ENCODE results near the gene SCTR. TPM values are rescaled to one million over a fixed set of nuclear protein-coding genes. Genes with fewer than 3 reads are reported as not detected.

Gene SCTR
- total and polyA plus RNA-seq, 3 donors from 2014 or later, result 1.1 to 6.6 (median 2.0) TPM

GRCh38 chr2:119531292-119531691 is 7.0 kb upstream of the SCTR start:
- Histone ChIP-seq H3K27me3 (no peaks in the 10 kb centered on the region), H3K36me3 (ENCODE audit: low read depth, missing control alignments) (no peaks in the 10 kb centered on the region), H3K27ac (no peak overlapping the region), H3K9me3 (no peaks in the 10 kb centered on the region), H3K4me3 (no peak overlapping the region), H3K4me1 (no peaks in the 10 kb centered on the region)
- intact Hi-C loops (cut with DNase I; ENCODE audit: low total_unique reads), result no loop called here
- 63 to 75% methylated on average over 3 of the region's 3 CpGs for WGBS, 2 donors
- no peak for DNase-seq
- TF ChIP-seq POLR2A (IDR thresholded peaks at IDR 0.05), result no peak
- no peak for TF ChIP-seq CTCF (IDR thresholded peaks at IDR 0.05)

GRCh38 chr2:119527999-119528398 is 3.7 kb upstream of the SCTR start:
- intact Hi-C loops (cut with DNase I; ENCODE audit: low total_unique reads), result no loop called here
- WGBS, 2 donors, result 83 to 88% methylated on average over 2 of the region's 2 CpGs

GRCh38 chr2:119525614-119526013 is 1.3 kb upstream of the SCTR start:
- no peak for TF ChIP-seq CTCF (IDR thresholded peaks at IDR 0.05)
- no peak for TF ChIP-seq POLR2A (IDR thresholded peaks at IDR 0.05)
- no peaks in the 10 kb centered on the region for H3K27me3 ChIP-seq
- H3K36me3 ChIP-seq (ENCODE audit: low read depth, missing control alignments), result no peaks in the 10 kb centered on the region
- H3K4me1 ChIP-seq, result peaks cover 4% of the 10 kb centered on the region
- WGBS, 2 donors, result 79 to 81% methylated on average over 4 of the region's 4 CpGs
- no peak for DNase-seq
- intact Hi-C loops (cut with DNase I; ENCODE audit: low total_unique reads), result no loop called here
- no peaks in the 10 kb centered on the region for H3K9me3 ChIP-seq
- H3K4me3 ChIP-seq, result no peak overlapping the region
- no peak overlapping the region for H3K27ac ChIP-seq

More at GRCh38 chr2:119527999-119528398, 3.7 kb upstream of the SCTR start:
- Histone ChIP-seq H3K4me3 (no peak overlapping the region), H3K27ac (no peak overlapping the region), H3K9me3 (no peaks in the 10 kb centered on the region), H3K4me1 (no peaks in the 10 kb centered on the region), H3K27me3 (no peaks in the 10 kb centered on the region), H3K36me3 (ENCODE audit: low read depth, missing control alignments) (no peaks in the 10 kb centered on the region)
- TF ChIP-seq POLR2A (IDR thresholded peaks at IDR 0.05) (no peak), CTCF (IDR thresholded peaks at IDR 0.05) (no peak)
- DNase-seq, result no peak

GRCh38 chr2:119523383-119523951 is 816 bp downstream of the SCTR start:
- DNase-seq, result no peak
- no peak for TF ChIP-seq POLR2A (IDR thresholded peaks at IDR 0.05)
- no peak for TF ChIP-seq CTCF (IDR thresholded peaks at IDR 0.05)
- H3K36me3 ChIP-seq (ENCODE audit: low read depth, missing control alignments), result no peaks in the 10 kb centered on the region
- no peaks in the 10 kb centered on the region for H3K27me3 ChIP-seq
- 3% methylated on average over 20 to 21 of the region's 21 CpGs for WGBS, 2 donors
- intact Hi-C loops (cut with DNase I; ENCODE audit: low total_unique reads), result no loop called here
- H3K9me3 ChIP-seq, result no peaks in the 10 kb centered on the region
- H3K27ac ChIP-seq, result no peak overlapping the region
- peaks cover 4% of the 10 kb centered on the region for H3K4me1 ChIP-seq
- peak overlapping the region in 1 of 2 donors; percentile 34 for H3K4me3 ChIP-seq

GRCh38 chr2:119522671-119523070 is 1.6 kb downstream of the SCTR start:
- no peak overlapping the region for H3K27ac ChIP-seq
- WGBS, 2 donors, result 37 to 40% methylated on average over 6 of the region's 6 CpGs
- intact Hi-C loops (cut with DNase I; ENCODE audit: low total_unique reads), result no loop called here
- H3K4me1 ChIP-seq, result peaks cover 4% of the 10 kb centered on the region
- no peak overlapping the region for H3K4me3 ChIP-seq
- no peaks in the 10 kb centered on the region for H3K9me3 ChIP-seq
- TF ChIP-seq CTCF (IDR thresholded peaks at IDR 0.05) (no peak), POLR2A (IDR thresholded peaks at IDR 0.05) (no peak)
- no peaks in the 10 kb centered on the region for H3K27me3 ChIP-seq
- DNase-seq, result no peak
- H3K36me3 ChIP-seq (ENCODE audit: low read depth, missing control alignments), result no peaks in the 10 kb centered on the region
